Ascending aorta (tissue), 2 donors: ENCODE measurements around the gene RHOBTB1. TPM values are rescaled to one million over a fixed set of nuclear protein-coding genes. Genes with fewer than 3 reads are reported as not detected.

Experiments
- DNase-seq, 2 donors: peaks; one replicate each; pipeline ENCODE4 v3.0.0-alpha.2; 2019; ENCODE audit warnings: low spot score in 2 of 2
- H3K27ac ChIP-seq, 2 donors: fragments of 200-600 bp; sonication (generic); one replicate each; pipeline ENCODE4 v1.5.1; 2016 to 2017; ENCODE audit warnings: mild to moderate bottlenecking in 1 of 2
- H3K27me3 ChIP-seq: fragments of 200-600 bp; sonication (generic); one replicate; pipeline ENCODE4 v1.5.1; 2017
- H3K36me3 ChIP-seq, 2 donors: fragments of 200-600 bp; sonication (generic); one replicate each; pipeline ENCODE4 v1.5.1; 2016
- H3K4me1 ChIP-seq, 2 donors: fragments of 200-600 bp; sonication (generic); one replicate each; pipeline ENCODE4 v1.5.1; 2016 to 2017; ENCODE audit warnings: mild to moderate bottlenecking in 1 of 2
- H3K4me3 ChIP-seq, 2 donors: fragments of 200-600 bp; sonication (generic); one replicate each; pipeline ENCODE4 v1.5.1; 2016 to 2017; ENCODE audit warnings: mild to moderate bottlenecking in 1 of 2
- H3K9me3 ChIP-seq, 2 donors: fragments of 200-600 bp; sonication (generic); one replicate each; pipeline ENCODE4 v1.5.1; 2016
- intact Hi-C: fragments of 100-400 bp; cut with DNase I; formaldehyde crosslinking; loops from one replicate; pipeline ENCODE4 v1.15.1; 2023
- total RNA-seq: library from RNA; depleted of rRNA; stranded (reverse); fragments of >200 nt; gene quantifications from one replicate; pipeline ENCODE4 v1.1.0, GENCODE V29; 2016
- TF ChIP-seq, protein P1 (sequence below), 3 experiments: fragments of 200-600 bp in 2 of 3; fragments of 450-650 bp in 1 of 3; sonication (generic) in 2 of 3; IDR thresholded peaks; one replicate each; pipeline ENCODE4 v1.5.1; 2016 to 2019; ENCODE audit warnings: antibody characterized with exemption in 3 of 3, mild to moderate bottlenecking in 1 of 3, moderate library complexity in 1 of 3

Gene RHOBTB1
- total RNA-seq, 1 donor from 2014 or later = 13.6 TPM

DNA sequence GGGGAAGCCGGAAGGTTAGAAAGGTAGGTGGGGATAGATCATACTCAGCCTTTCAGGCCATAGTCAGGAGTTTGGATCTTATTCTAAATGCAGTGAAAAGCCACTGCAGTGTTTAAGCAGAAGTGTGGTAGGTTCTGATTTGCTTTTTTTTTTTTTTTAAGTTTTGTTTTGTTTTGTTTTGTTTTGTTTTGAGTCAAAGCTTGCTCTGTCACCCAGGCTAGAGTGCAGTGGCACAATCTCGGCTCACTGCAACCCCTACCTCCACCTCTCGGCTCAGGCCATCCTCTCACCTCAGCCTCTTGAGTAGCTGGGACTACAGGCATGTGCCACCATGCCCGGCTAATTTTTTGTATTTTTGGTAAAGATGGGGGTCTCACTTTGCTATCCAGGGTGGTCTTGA, 23.5 kb downstream of the RHOBTB1 start:
- no peaks in the 10 kb centered on the region for H3K27me3 ChIP-seq
- TF ChIP-seq, protein P1, sequence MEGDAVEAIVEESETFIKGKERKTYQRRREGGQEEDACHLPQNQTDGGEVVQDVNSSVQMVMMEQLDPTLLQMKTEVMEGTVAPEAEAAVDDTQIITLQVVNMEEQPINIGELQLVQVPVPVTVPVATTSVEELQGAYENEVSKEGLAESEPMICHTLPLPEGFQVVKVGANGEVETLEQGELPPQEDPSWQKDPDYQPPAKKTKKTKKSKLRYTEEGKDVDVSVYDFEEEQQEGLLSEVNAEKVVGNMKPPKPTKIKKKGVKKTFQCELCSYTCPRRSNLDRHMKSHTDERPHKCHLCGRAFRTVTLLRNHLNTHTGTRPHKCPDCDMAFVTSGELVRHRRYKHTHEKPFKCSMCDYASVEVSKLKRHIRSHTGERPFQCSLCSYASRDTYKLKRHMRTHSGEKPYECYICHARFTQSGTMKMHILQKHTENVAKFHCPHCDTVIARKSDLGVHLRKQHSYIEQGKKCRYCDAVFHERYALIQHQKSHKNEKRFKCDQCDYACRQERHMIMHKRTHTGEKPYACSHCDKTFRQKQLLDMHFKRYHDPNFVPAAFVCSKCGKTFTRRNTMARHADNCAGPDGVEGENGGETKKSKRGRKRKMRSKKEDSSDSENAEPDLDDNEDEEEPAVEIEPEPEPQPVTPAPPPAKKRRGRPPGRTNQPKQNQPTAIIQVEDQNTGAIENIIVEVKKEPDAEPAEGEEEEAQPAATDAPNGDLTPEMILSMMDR (IDR thresholded peaks at IDR 0.05) = no peak
- H3K36me3 ChIP-seq = no peaks in the 10 kb centered on the region
- no peak overlapping the region for H3K27ac ChIP-seq
- H3K4me3 ChIP-seq = no peak overlapping the region
- intact Hi-C loops = no loop called here
- H3K9me3 ChIP-seq = no peaks in the 10 kb centered on the region
- no peak for DNase-seq
- H3K4me1 ChIP-seq = no peaks in the 10 kb centered on the region

DNA sequence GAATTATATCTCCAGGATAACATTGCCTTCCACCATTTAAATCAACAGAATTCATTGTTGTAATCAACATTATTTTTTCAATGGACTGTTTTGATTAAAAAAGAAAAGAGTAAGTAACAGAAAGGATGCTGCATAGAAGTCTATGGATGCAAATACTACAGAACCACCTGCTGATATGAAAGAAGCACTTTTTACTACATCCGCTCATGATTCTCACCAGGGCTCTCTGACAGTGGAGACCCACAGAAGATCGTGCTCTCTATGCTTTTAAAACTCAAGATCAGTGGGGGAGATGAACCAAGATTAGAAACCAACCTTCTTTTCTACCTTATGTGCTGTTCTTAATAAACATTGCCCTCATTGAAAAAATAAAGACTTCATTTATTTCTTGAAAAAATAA, 24.4 kb downstream of the RHOBTB1 start:
- Histone ChIP-seq H3K27ac (no peak overlapping the region), H3K9me3 (no peaks in the 10 kb centered on the region), H3K36me3 (no peaks in the 10 kb centered on the region), H3K4me1 (peaks cover 2 to 3% of the 10 kb centered on the region in 2 donors), H3K27me3 (no peaks in the 10 kb centered on the region), H3K4me3 (no peak overlapping the region)
- DNase-seq = no peak
- intact Hi-C loops = no loop called here
- TF ChIP-seq, protein P1 (IDR thresholded peaks at IDR 0.05) = no peak

DNA sequence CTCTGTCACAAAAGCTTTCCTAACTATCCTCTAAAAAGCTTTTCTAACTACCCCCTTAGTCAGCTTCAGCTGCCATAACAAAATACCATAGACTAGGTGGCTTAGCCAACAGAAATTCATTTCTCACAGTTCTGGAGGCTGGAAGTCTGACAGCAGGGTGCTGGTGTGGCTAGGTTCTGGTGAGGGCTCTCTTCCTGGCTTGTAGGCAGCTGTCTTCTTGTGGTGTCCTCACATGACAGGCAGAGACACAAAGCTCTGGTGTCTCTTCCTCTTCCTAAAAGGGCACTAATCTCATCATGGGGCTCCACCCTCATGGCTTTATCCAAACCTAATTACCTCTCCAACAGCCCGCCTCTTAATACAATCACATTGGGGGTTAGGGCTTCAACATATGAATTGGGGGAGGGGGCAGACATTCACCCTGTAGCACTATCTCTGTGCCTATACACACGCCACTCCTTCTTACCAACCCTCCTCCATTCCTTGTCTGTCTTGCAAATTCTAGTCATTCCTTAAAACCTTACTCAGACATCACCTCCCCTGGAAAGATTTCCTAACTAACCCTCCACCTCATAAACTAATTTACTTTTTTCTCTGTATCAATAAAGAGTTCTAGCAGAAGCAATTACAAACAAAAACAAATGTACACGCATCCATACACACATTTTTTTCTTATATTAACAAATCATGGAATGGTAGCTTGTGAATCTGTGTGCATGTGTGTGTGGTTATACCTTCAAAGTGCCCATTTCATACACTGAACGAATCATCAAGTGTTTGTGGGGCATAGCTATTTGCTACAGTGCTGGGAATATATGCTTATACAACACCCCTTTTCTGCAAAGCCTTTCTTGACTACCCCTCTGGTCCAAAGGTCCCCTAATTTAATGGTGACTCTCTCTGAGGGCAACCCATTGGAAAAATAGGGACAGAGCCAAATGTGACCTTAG, 26.4 kb downstream of the RHOBTB1 start:
- no peaks in the 10 kb centered on the region for H3K27me3 ChIP-seq
- no peak for DNase-seq
- H3K4me3 ChIP-seq = no peak overlapping the region
- H3K4me1 ChIP-seq = peaks cover 3 to 4% of the 10 kb centered on the region in 2 donors
- H3K36me3 ChIP-seq = no peaks in the 10 kb centered on the region
- intact Hi-C loops = no loop called here
- TF ChIP-seq, protein P1 (IDR thresholded peaks at IDR 0.05) = no peak
- H3K9me3 ChIP-seq = no peaks in the 10 kb centered on the region
- no peak overlapping the region for H3K27ac ChIP-seq

DNA sequence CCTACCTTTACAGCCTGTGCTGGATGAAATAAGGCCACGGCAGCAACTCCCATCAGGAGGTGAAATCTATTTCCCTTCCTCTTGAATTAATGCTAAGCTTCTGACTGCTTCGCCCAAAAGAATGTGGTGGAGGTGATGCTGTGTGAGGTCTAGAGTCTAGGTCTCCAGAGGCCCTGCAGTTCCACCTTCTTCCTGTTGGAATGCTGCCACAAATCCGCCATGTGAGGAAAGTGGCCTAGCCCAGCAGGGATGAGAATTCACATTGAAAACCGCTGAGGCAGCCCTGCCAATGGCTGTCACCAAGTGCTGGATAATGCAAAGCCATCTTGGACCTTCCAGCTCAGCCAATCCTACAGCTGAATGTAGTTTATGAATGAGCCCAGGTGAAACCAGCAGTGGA, 28.0 kb downstream of the RHOBTB1 start:
- H3K9me3 ChIP-seq = no peaks in the 10 kb centered on the region
- H3K36me3 ChIP-seq = no peaks in the 10 kb centered on the region
- intact Hi-C loops = no loop called here
- no peak for DNase-seq
- no peak overlapping the region for H3K27ac ChIP-seq
- H3K4me3 ChIP-seq = no peak overlapping the region
- H3K4me1 ChIP-seq = peaks cover 4 to 12% of the 10 kb centered on the region in 2 donors
- no peaks in the 10 kb centered on the region for H3K27me3 ChIP-seq
- TF ChIP-seq, protein P1 (IDR thresholded peaks at IDR 0.05) = no peak

DNA sequence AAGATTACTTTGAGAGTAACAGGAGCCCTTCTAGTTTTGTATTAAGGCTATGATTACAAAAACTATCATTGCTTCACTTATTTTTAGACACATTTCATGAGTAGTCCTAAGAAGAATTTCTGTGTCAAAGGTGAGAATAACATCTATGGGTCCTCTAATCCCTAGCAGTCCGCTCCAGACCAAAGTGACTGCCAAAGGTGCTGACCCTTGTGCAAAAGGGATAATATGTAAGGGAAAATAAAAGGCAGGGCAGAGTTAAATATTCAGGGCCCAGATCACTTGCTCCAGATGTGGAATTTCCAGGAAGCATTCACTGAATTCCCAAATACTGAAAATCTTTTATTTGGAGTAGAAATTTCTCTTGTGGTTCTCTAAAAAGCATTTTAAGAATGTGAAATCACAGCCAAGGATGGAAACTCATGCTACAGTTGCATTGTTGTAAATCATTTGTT, 29.3 kb downstream of the RHOBTB1 start:
- Histone ChIP-seq H3K4me3 (no peak overlapping the region), H3K27ac (peak overlapping the region; percentile 2 to 43), H3K27me3 (no peaks in the 10 kb centered on the region), H3K4me1 (peaks cover 8 to 19% of the 10 kb centered on the region in 2 donors), H3K9me3 (no peaks in the 10 kb centered on the region), H3K36me3 (no peaks in the 10 kb centered on the region)
- TF ChIP-seq, protein P1 (IDR thresholded peaks at IDR 0.05) = no peak
- peak in 1 of 2 donors; percentile 81 for DNase-seq
- intact Hi-C loops = no loop called here
